H1 (cell line): ENCODE results near the gene OTOGL. TPM values are rescaled to one million over a fixed set of nuclear protein-coding genes. Genes with fewer than 3 reads are reported as not detected.

ENCODE experiments used
- CTCF ChIA-PET: fragments of 300-600 bp; sonication (Branson Sonifier 250); formaldehyde crosslinking; loops from one replicate; lab custom pipeline; 2021; ENCODE audit not compliant: partially characterized antibody; lab: Charles Lee
- POLR2A ChIA-PET: fragments of 300-600 bp; sonication (Branson Sonifier 250); formaldehyde crosslinking; loops from one replicate; lab custom pipeline; 2021; ENCODE audit warnings: inconsistent platforms; ENCODE audit not compliant: partially characterized antibody; lab: Charles Lee
- DNase-seq, 2 experiments: peaks; one replicate each; pipeline versions ENCODE4 v3.0.0 to v3.0.0-alpha.2; 2010 to 2022; ENCODE audit warnings: low spot score in 2 of 2, low read depth in 1 of 2, mixed read lengths in 1 of 2
- FAIRE-seq: peaks from 2 replicates; lab custom pipeline; 2011; peaks lifted over from hg19 to GRCh38; lab: Jason Lieb, UNC
- H2AFZ ChIP-seq: 2 replicates; pipeline ENCODE4 v1.8.1; 2012; ENCODE audit warnings: low read length, inconsistent platforms
- H2AK5ac ChIP-seq: 2 replicates; pipeline ENCODE4 v1.6.1; 2013; ENCODE audit warnings: low read depth, low read length
- H2BK120ac ChIP-seq: replicated peaks from 2 replicates; pipeline ENCODE3; 2013; ENCODE audit warnings: low read depth, low read length, inconsistent platforms
- H2BK12ac ChIP-seq: 2 replicates; pipeline ENCODE4 v1.6.1; 2013; ENCODE audit warnings: low read depth, low read length
- H2BK15ac ChIP-seq: 2 replicates; pipeline ENCODE4 v1.6.1; 2013; ENCODE audit warnings: low read length
- H2BK20ac ChIP-seq: 2 replicates; pipeline ENCODE4 v1.6.1; 2013; ENCODE audit warnings: low read length
- H2BK5ac ChIP-seq: 2 replicates; pipeline ENCODE4 v1.6.1; 2013; ENCODE audit warnings: low read depth, low read length
- H3K14ac ChIP-seq: 2 replicates; pipeline ENCODE4 v1.6.1; 2013; ENCODE audit warnings: inconsistent platforms; ENCODE audit not compliant: insufficient read length
- H3K18ac ChIP-seq: 2 replicates; pipeline ENCODE4 v1.6.1; 2013; ENCODE audit warnings: low read length; ENCODE audit errors: extremely low read depth
- H3K23ac ChIP-seq: 2 replicates; pipeline ENCODE4 v1.6.1; 2013; ENCODE audit warnings: inconsistent platforms; ENCODE audit not compliant: insufficient read length
- H3K23me2 ChIP-seq: 2 replicates; pipeline ENCODE4 v1.6.1; 2013; ENCODE audit warnings: low read depth, low read length
- H3K27ac ChIP-seq: 2 replicates; pipeline ENCODE4 v1.6.1; 2011; ENCODE audit warnings: low read depth, low read length, inconsistent platforms
- H3K27me3 ChIP-seq, 4 experiments: replicated peaks in 1 of 4; 1 replicate in 1 of 4; 2 replicates in 3 of 4; pipeline versions ENCODE4 v1.6.1 to v1.8.1; 2011 to 2013; ENCODE audit warnings: low read length in 3 of 4, mild to moderate bottlenecking in 3 of 4, inconsistent platforms in 2 of 4, mixed read lengths in 2 of 4, moderate library complexity in 1 of 4; ENCODE audit not compliant: control insufficient read depth in 3 of 4, insufficient read depth in 3 of 4; ENCODE audit errors: extremely low read depth in 1 of 4
- H3K36me3 ChIP-seq, 4 experiments: 2 replicates each; pipeline versions ENCODE4 v1.6.1 to v1.8.1; 2011 to 2013; ENCODE audit warnings: mild to moderate bottlenecking in 4 of 4, low read length in 3 of 4, moderate library complexity in 2 of 4, control low read depth in 1 of 4, inconsistent platforms in 1 of 4; ENCODE audit not compliant: insufficient read depth in 4 of 4, control insufficient read depth in 2 of 4
- H3K4ac ChIP-seq: replicated peaks from 2 replicates; pipeline ENCODE3; 2013; ENCODE audit warnings: low read length, low read depth, mixed read lengths, inconsistent platforms; ENCODE audit not compliant: insufficient read length
- H3K4me1 ChIP-seq, 4 experiments: replicated peaks in 1 of 4; 1 replicate in 1 of 4; 2 replicates in 3 of 4; pipeline versions ENCODE4 v1.6.1 to v1.8.1; 2011 to 2013; ENCODE audit warnings: low read length in 3 of 4, inconsistent platforms in 2 of 4, mixed read lengths in 1 of 4; ENCODE audit not compliant: insufficient read depth in 4 of 4, control insufficient read depth in 3 of 4
- H3K4me2 ChIP-seq, 2 experiments: 2 replicates each; pipeline versions ENCODE4 v1.6.1 to v1.8.1; 2011 to 2013; ENCODE audit warnings: low read depth in 2 of 2, low read length in 2 of 2, control low read depth in 1 of 2, inconsistent platforms in 1 of 2, mild to moderate bottlenecking in 1 of 2; ENCODE audit not compliant: insufficient read depth in 1 of 2
- H3K4me3 ChIP-seq, 4 experiments: fragments of 200-600, 300-600 bp in 1 of 4; sonication (generic), shearing (Covaris generic), sonication (Bioruptor Twin) in 1 of 4; 2 replicates each; pipeline versions ENCODE4 v1.5.1 to v1.8.1; 2011 to 2016; ENCODE audit warnings: low read length in 4 of 4, low read depth in 3 of 4, control low read depth in 2 of 4, inconsistent platforms in 2 of 4, mild to moderate bottlenecking in 2 of 4, mixed read lengths in 1 of 4, moderate library complexity in 1 of 4; ENCODE audit not compliant: insufficient read depth in 2 of 4; ENCODE audit errors: extremely low read depth in 1 of 4
- H3K56ac ChIP-seq: replicated peaks from 2 replicates; pipeline ENCODE3; 2013; ENCODE audit warnings: low read depth, mild to moderate bottlenecking, mixed read lengths, low read length, inconsistent platforms; ENCODE audit not compliant: insufficient read length
- H3K79me1 ChIP-seq: 2 replicates; pipeline ENCODE4 v1.6.1; 2013; ENCODE audit warnings: low read depth, low read length, control low read depth
- H3K79me2 ChIP-seq, 2 experiments: 2 replicates each; pipeline versions ENCODE4 v1.6.1 to v1.8.1; 2012 to 2013; ENCODE audit warnings: low read length in 2 of 2, mild to moderate bottlenecking in 2 of 2, inconsistent platforms in 1 of 2; ENCODE audit not compliant: insufficient read depth in 2 of 2, control insufficient read depth in 1 of 2
- H3K9ac ChIP-seq, 4 experiments: replicated peaks in 1 of 4; 1 replicate in 1 of 4; 2 replicates in 3 of 4; pipeline versions ENCODE4 v1.6.1 to v1.8.1; 2011 to 2013; ENCODE audit warnings: low read depth in 3 of 4, low read length in 3 of 4, control low read depth in 2 of 4, mild to moderate bottlenecking in 2 of 4, moderate library complexity in 2 of 4, inconsistent platforms in 1 of 4; ENCODE audit errors: extremely low read depth in 1 of 4
- H3K9me3 ChIP-seq, 2 experiments: 2 replicates each; pipeline versions ENCODE4 v1.6.1 to v1.8.1; 2012 to 2013; ENCODE audit warnings: mild to moderate bottlenecking in 2 of 2, moderate library complexity in 2 of 2, control low read depth in 1 of 2, inconsistent platforms in 1 of 2, low read depth in 1 of 2, low read length in 1 of 2, mixed read lengths in 1 of 2; ENCODE audit not compliant: insufficient read depth in 2 of 2
- H4K20me1 ChIP-seq, 2 experiments: replicated peaks in 1 of 2; 2 replicates each; pipeline versions ENCODE3 to v1.8.1; 2011 to 2013; ENCODE audit warnings: inconsistent platforms in 2 of 2, low read length in 2 of 2, mild to moderate bottlenecking in 1 of 2; ENCODE audit not compliant: insufficient read depth in 2 of 2, control insufficient read depth in 1 of 2
- H4K5ac ChIP-seq: 2 replicates; pipeline ENCODE4 v1.6.1; 2013; ENCODE audit warnings: low read length, low read depth, mixed read lengths, inconsistent platforms; ENCODE audit not compliant: insufficient read length
- H4K8ac ChIP-seq: 2 replicates; pipeline ENCODE4 v1.8.0; 2013; ENCODE audit warnings: mild to moderate bottlenecking, moderate library complexity, low read length, inconsistent platforms; ENCODE audit not compliant: insufficient read depth; ENCODE audit errors: extremely low read depth
- H4K91ac ChIP-seq: replicated peaks from 2 replicates; pipeline ENCODE3; 2013; ENCODE audit warnings: low read length, mixed read lengths, inconsistent platforms; ENCODE audit not compliant: insufficient read length
- BRCA1 ChIP-seq: IDR thresholded peaks from 2 replicates; pipeline ENCODE4 v1.6.1; 2012; ENCODE audit warnings: low read depth, low read length, improper control_type of control experiment
- EZH2 ChIP-seq: fragments of 200-600 bp; sonication (generic); IDR thresholded peaks from 2 replicates; pipeline ENCODE4 v1.7.1; 2012; ENCODE audit warnings: low read depth, mild to moderate bottlenecking, moderate library complexity, low read length, inconsistent platforms; ENCODE audit not compliant: severe bottlenecking
- FOSL1 ChIP-seq: IDR thresholded peaks from 2 replicates; pipeline ENCODE4 v1.6.1; 2011; ENCODE audit warnings: mild to moderate bottlenecking, low read depth, low read length, moderate library complexity; ENCODE audit not compliant: insufficient read depth
- HDAC6 ChIP-seq: IDR thresholded peaks from one replicate; pipeline ENCODE4 v1.7.1; 2012; ENCODE audit warnings: low read depth, mild to moderate bottlenecking, inconsistent platforms, low read length, moderate library complexity
- JUN ChIP-seq: IDR thresholded peaks from 2 replicates; pipeline ENCODE4 v1.6.1; 2011; ENCODE audit warnings: low read depth, mild to moderate bottlenecking, improper control_type of control experiment, low read length
- KDM1A ChIP-seq: fragments of 200-600, 300-600 bp; sonication (generic); IDR thresholded peaks from 2 replicates; pipeline ENCODE4 v1.7.1; 2016; ENCODE audit warnings: mild to moderate bottlenecking, low read length, borderline replicate concordance
- MAFK ChIP-seq: IDR thresholded peaks from 2 replicates; pipeline ENCODE4 v1.6.1; 2012; ENCODE audit warnings: low read depth, mild to moderate bottlenecking, improper control_type of control experiment, low read length
- POLR2A ChIP-seq, 2 experiments: IDR thresholded peaks; 1 replicate in 1 of 2; 2 replicates in 1 of 2; pipeline ENCODE4 v1.6.1; 2011; ENCODE audit warnings: low read depth in 2 of 2, low read length in 2 of 2, mild to moderate bottlenecking in 2 of 2; ENCODE audit errors: control extremely low read depth in 1 of 2
- RAD21 ChIP-seq, 2 experiments: IDR thresholded peaks in 1 of 2; conservative IDR thresholded peaks in 1 of 2; 2 replicates each; pipeline ENCODE4 v1.6.1; 2011; ENCODE audit warnings: low read depth in 2 of 2, low read length in 2 of 2, improper control_type of control experiment in 1 of 2, inconsistent platforms in 1 of 2, mild to moderate bottlenecking in 1 of 2, moderate library complexity in 1 of 2
- RBBP5 ChIP-seq: IDR thresholded peaks from 2 replicates; pipeline ENCODE4 v1.7.1; 2012; ENCODE audit warnings: low read depth, mild to moderate bottlenecking, inconsistent platforms, low read length, moderate library complexity, borderline replicate concordance
- RFX5 ChIP-seq: IDR thresholded peaks from 2 replicates; pipeline ENCODE4 v1.6.1; 2011; ENCODE audit warnings: low read depth, low read length, improper control_type of control experiment, borderline replicate concordance
- SP1 ChIP-seq: IDR thresholded peaks from 2 replicates; pipeline ENCODE4 v1.6.1; 2011; ENCODE audit warnings: low read depth, low read length
- SP2 ChIP-seq: IDR thresholded peaks from 2 replicates; pipeline ENCODE4 v1.6.1; 2012; ENCODE audit warnings: mild to moderate bottlenecking, low read length, inconsistent platforms
- SUZ12 ChIP-seq: fragments of 200-600 bp; sonication (generic); IDR thresholded peaks from 2 replicates; pipeline ENCODE4 v1.6.1; 2012; ENCODE audit warnings: mild to moderate bottlenecking, inconsistent platforms, low read length, moderate library complexity, mixed read lengths
- TEAD4 ChIP-seq: IDR thresholded peaks from 2 replicates; pipeline ENCODE4 v1.6.1; 2012; ENCODE audit warnings: low read depth, low read length, inconsistent platforms, mixed read lengths
- ZNF274 ChIP-seq: IDR thresholded peaks from 2 replicates; pipeline ENCODE4 v1.7.0; 2012; ENCODE audit warnings: low read length, borderline replicate concordance; ENCODE audit errors: extremely low read depth
- WGBS, 2 experiments: shearing (Covaris generic) in 1 of 2; methylation state at CpG; one replicate each; pipeline versions ENCODE4 v1.1.6 to v1.1.7; 2013 to 2015; ENCODE audit warnings: low lambda C conversion rate in 2 of 2, mixed read lengths in 2 of 2, inconsistent platforms in 1 of 2, low coverage in 1 of 2, missing lambda C conversion rate in 1 of 2; ENCODE audit not compliant: insufficient replicate concordance in 2 of 2, insufficient coverage in 1 of 2, insufficient read length in 1 of 2; ENCODE audit errors: extremely low coverage in 1 of 2, missing lambda C conversion rate in 1 of 2; 5-methylcytosine and 5-hydroxymethylcytosine counted together
- polyA plus RNA-seq, 7 experiments: library from polyadenylated mRNA; depleted of rRNA in 3 of 7; stranded (reverse) in 5 of 7; unstranded in 2 of 7; fragments of >200 nt in 5 of 7; fragments of 200-250 nt in 2 of 7; gene quantifications; 1 replicate in 5 of 7; 2 replicates in 1 of 7; 4 replicates in 1 of 7; pipeline versions ENCODE4 v1.2.1 to v1.2.3, GENCODE V29; 2011 to 2013; ENCODE audit warnings: missing spikeins in 2 of 7, mixed read lengths in 2 of 7
- total RNA-seq: library from RNA; stranded (reverse); fragmentation: NEBNext Ultra II Directional; extraction: Animal tissue kit (Norgen Biotek cat#: 25700); gene quantifications from 2 replicates; pipeline ENCODE4 v1.2.1, GENCODE V29; 2021

Gene OTOGL
- total and polyA plus RNA-seq, 2 of the 8 experiments (the other 6 are each of a cell fraction or from before 2014, with no cell fraction given), result 0.12 to 0.17 TPM

- no peak overlapping the region for H3K27ac ChIP-seq
- no peak overlapping the region for H3K18ac ChIP-seq
- no peak overlapping the region for H2BK12ac ChIP-seq
- H3K9me3 ChIP-seq, result no peaks in the 10 kb centered on the region
- FAIRE-seq (no peak), DNase-seq (no peak)
- H3K4me1 ChIP-seq, result no peaks in the 10 kb centered on the region
- ChIA-PET POLR2A (no interaction called here), CTCF (no interaction called here)
- no peak overlapping the region for H2BK5ac ChIP-seq
- H4K91ac ChIP-seq, result no peak overlapping the region
- H3K27me3 ChIP-seq, result no peaks in the 10 kb centered on the region
- no peak overlapping the region for H2BK120ac ChIP-seq
- no peak overlapping the region for H3K4ac ChIP-seq
- no peak overlapping the region for H3K4me3 ChIP-seq
- H3K56ac ChIP-seq, result no peak overlapping the region
- no peaks in the 10 kb centered on the region for H3K79me1 ChIP-seq
- H3K9ac ChIP-seq, result no peak overlapping the region
- H3K23ac ChIP-seq, result no peak overlapping the region
- H2BK20ac ChIP-seq, result no peak overlapping the region
- H2AK5ac ChIP-seq, result no peak overlapping the region
- WGBS, 2 experiments, result 89% methylated on average over 2 of the region's 2 CpGs; no CpG with 5 or more reads in 1 of the 2 experiments
- no peaks in the 10 kb centered on the region for H4K20me1 ChIP-seq
- no peak overlapping the region for H3K14ac ChIP-seq
- no peak overlapping the region for H4K8ac ChIP-seq
- no peaks in the 10 kb centered on the region for H3K23me2 ChIP-seq
- no peaks in the 10 kb centered on the region for H3K36me3 ChIP-seq
- H3K4me2 ChIP-seq, result no peak overlapping the region
- H2AFZ ChIP-seq, result no peak overlapping the region
- H3K79me2 ChIP-seq, result no peaks in the 10 kb centered on the region
- H2BK15ac ChIP-seq, result no peak overlapping the region
- H4K5ac ChIP-seq, result no peak overlapping the region
- TF ChIP-seq KDM1A, result no peak
- no peak for TF ChIP-seq SUZ12
- TF ChIP-seq RBBP5, result no peak
- no peak for TF ChIP-seq SP1
- TF ChIP-seq HDAC6, result no peak
- no peak for TF ChIP-seq RAD21 (IDR thresholded peaks at IDR 0.05 in 1 of 2, conservative IDR thresholded peaks at IDR 0.05 in 1 of 2; ENCODE audit: low read depth in 2 of 2, low read length in 2 of 2)
- TF ChIP-seq JUN, result no peak
- TF ChIP-seq POLR2A (IDR thresholded peaks at IDR 0.05; ENCODE audit: control extremely low read depth in 1 of 2, low read depth in 2 of 2, low read length in 2 of 2), result no peak
- TF ChIP-seq RFX5, result no peak
- no peak for TF ChIP-seq EZH2
- TF ChIP-seq BRCA1, result no peak
- no peak for TF ChIP-seq FOSL1
- no peak for TF ChIP-seq TEAD4
- TF ChIP-seq MAFK, result no peak
- no peak for TF ChIP-seq SP2
- no peak for TF ChIP-seq ZNF274
Observed at GRCh38 chr12:80162177-80162576, 62.8 kb downstream of the OTOGL start.
